PC-9 (cell line): ENCODE measurements around the gene SLC6A9. TPM values are rescaled to one million over a fixed set of nuclear protein-coding genes. Genes with fewer than 3 reads are reported as not detected.

ENCODE experiments used
- BruUV-seq: library from RNA; stranded (reverse); fragments of 400-500 nt; replicated peaks from 2 replicates; lab custom pipeline; 2021; lab: Mats Ljungman, UMichigan
- CTCF ChIA-PET: fragments of 300-600 bp; sonication (Branson Sonifier 250); formaldehyde crosslinking; loops from one replicate; lab custom pipeline; 2022; ENCODE audit warnings: antibody characterized with exemption; lab: Charles Lee
- POLR2A ChIA-PET: fragments of 300-600 bp; sonication (Branson Sonifier 250); formaldehyde crosslinking; loops from one replicate; lab custom pipeline; 2022; ENCODE audit warnings: antibody characterized with exemption; ENCODE audit not compliant: unreplicated experiment; lab: Charles Lee
- DNase-seq, 2 experiments: peaks; one replicate each; pipeline versions ENCODE4 v3.0.0 to v3.0.0-alpha.2; 2015 to 2022; ENCODE audit warnings: mixed read lengths in 1 of 2
- H2AFZ ChIP-seq: fragments of 200-600 bp; sonication (generic); 2 replicates; pipeline ENCODE4 v1.8.1; 2017; ENCODE audit warnings: antibody characterized with exemption
- H3F3A ChIP-seq: fragments of 200-600 bp; sonication (generic); 2 replicates; pipeline ENCODE4 v1.8.1; 2017; ENCODE audit warnings: antibody characterized with exemption, mild to moderate bottlenecking, low read depth; ENCODE audit not compliant: insufficient read depth
- H3K27ac ChIP-seq: fragments of 200-600 bp; sonication (generic); 2 replicates; pipeline ENCODE4 v1.6.1; 2016; ENCODE audit warnings: mixed run types
- H3K27me3 ChIP-seq: fragments of 200-600 bp; sonication (generic); 2 replicates; pipeline ENCODE4 v1.6.1; 2016; ENCODE audit warnings: low read depth, mixed run types; ENCODE audit not compliant: insufficient read depth
- H3K36me3 ChIP-seq: fragments of 200-600 bp; sonication (generic); 2 replicates; pipeline ENCODE4 v1.6.1; 2016; ENCODE audit warnings: low read depth, mixed run types
- H3K4me1 ChIP-seq: fragments of 200-600 bp; sonication (generic); replicated peaks from 2 replicates; pipeline ENCODE4 v1.6.1; 2016; ENCODE audit warnings: mixed run types; ENCODE audit not compliant: insufficient read depth
- H3K4me2 ChIP-seq: fragments of 200-600 bp; sonication (generic); 2 replicates; pipeline ENCODE4 v1.6.1; 2017; ENCODE audit warnings: mixed run types
- H3K4me3 ChIP-seq: fragments of 200-600 bp; sonication (generic); 2 replicates; pipeline ENCODE4 v1.6.1; 2016; ENCODE audit warnings: mixed run types
- H3K79me2 ChIP-seq: fragments of 200-600 bp; sonication (generic); 2 replicates; pipeline ENCODE4 v1.6.1; 2017; ENCODE audit warnings: low read depth, mixed run types
- H3K9me2 ChIP-seq: fragments of 200-600 bp; sonication (generic); 2 replicates; pipeline ENCODE4 v1.8.1; 2017; ENCODE audit warnings: mild to moderate bottlenecking; ENCODE audit not compliant: insufficient read depth
- H3K9me3 ChIP-seq: fragments of 200-600 bp; sonication (generic); 2 replicates; pipeline ENCODE4 v1.8.1; 2016; ENCODE audit warnings: low read depth; ENCODE audit not compliant: insufficient read depth
- H4K20me1 ChIP-seq: fragments of 200-600 bp; sonication (generic); 2 replicates; pipeline ENCODE4 v1.8.1; 2017; ENCODE audit not compliant: insufficient read depth
- CTCF ChIP-seq: fragments of 200-600 bp; sonication (generic); conservative IDR thresholded peaks from 2 replicates; pipeline ENCODE4 v1.6.1; 2017; ENCODE audit warnings: mixed run types, antibody characterized with exemption, mild to moderate bottlenecking, moderate library complexity
- EZH2 ChIP-seq: fragments of 200-600 bp; sonication (generic); IDR thresholded peaks from 2 replicates; pipeline ENCODE4 v1.8.0; 2017; ENCODE audit warnings: antibody characterized with exemption, low read depth
- intact Hi-C: fragments of 100-400 bp; cut with micrococcal nuclease; formaldehyde crosslinking; loops from one replicate; pipeline ENCODE4 v1.10.0; 2022; ENCODE audit not compliant: unreplicated experiment
- total RNA-seq: library from RNA; stranded (reverse); gene quantifications from 2 replicates; pipeline ENCODE4 v1.2.3, GENCODE V29; 2021

Gene SLC6A9
- total RNA-seq, 1 experiment from 2014 or later: 70.1 TPM

GRCh38 chr1:44073528-44073927 is 42.3 kb upstream of the SLC6A9 start:
- ChIA-PET CTCF (no interaction called here), POLR2A (interaction anchor here (0.6 kb wide), 1 partner anchor 120 kb away, joined by 3 read pairs; no protein-coding TSS in a partner anchor)
- H3K4me1 ChIP-seq: peaks cover 6% of the 10 kb centered on the region
- no peak for TF ChIP-seq EZH2
- TF ChIP-seq CTCF: no peak
- no TSS peak for BruUV-seq
- no peaks in the 10 kb centered on the region for H3F3A ChIP-seq
- no peaks in the 10 kb centered on the region for H4K20me1 ChIP-seq
- no peak overlapping the region for H3K4me2 ChIP-seq
- H3K4me3 ChIP-seq: no peak overlapping the region
- H3K79me2 ChIP-seq: no peaks in the 10 kb centered on the region
- H3K27me3 ChIP-seq: no peaks in the 10 kb centered on the region
- no peaks in the 10 kb centered on the region for H3K9me2 ChIP-seq
- no peaks in the 10 kb centered on the region for H3K36me3 ChIP-seq
- intact Hi-C loops: no loop called here
- H2AFZ ChIP-seq: no peak overlapping the region
- H3K27ac ChIP-seq: no peak overlapping the region
- no peak for DNase-seq
- H3K9me3 ChIP-seq: no peaks in the 10 kb centered on the region

GRCh38 chr1:44072821-44073220 is 41.6 kb upstream of the SLC6A9 start:
- ChIA-PET POLR2A (interaction anchor here (0.5 kb wide), 1 partner anchor 321 kb away, joined by 5 read pairs; no protein-coding TSS in a partner anchor), CTCF (no interaction called here)

GRCh38 chr1:44072204-44072603 is 40.9 kb upstream of the SLC6A9 start:
- Histone ChIP-seq H4K20me1 (no peaks in the 10 kb centered on the region), H3K4me3 (no peak overlapping the region), H2AFZ (no peak overlapping the region), H3K4me2 (no peak overlapping the region), H3K27ac (no peak overlapping the region), H3K4me1 (peaks cover 19% of the 10 kb centered on the region), H3K9me3 (no peaks in the 10 kb centered on the region), H3K79me2 (no peaks in the 10 kb centered on the region), H3K36me3 (no peaks in the 10 kb centered on the region), H3F3A (no peaks in the 10 kb centered on the region; the same call in 1 of the 2 replicates), H3K9me2 (no peaks in the 10 kb centered on the region), H3K27me3 (no peaks in the 10 kb centered on the region)
- no TSS peak for BruUV-seq
- TF ChIP-seq CTCF: no peak
- no peak for TF ChIP-seq EZH2
- intact Hi-C loops: no loop called here
- peak in 1 of 2 experiments; percentile 40 for DNase-seq
- POLR2A ChIA-PET: interaction anchor here (0.5 kb wide), 1 partner anchor 320 kb away, joined by 5 read pairs; no protein-coding TSS in a partner anchor
- CTCF ChIA-PET: no interaction called here

More at GRCh38 chr1:44072821-44073220, 41.6 kb upstream of the SLC6A9 start:
- Histone ChIP-seq H3K36me3 (no peaks in the 10 kb centered on the region), H3K27me3 (no peaks in the 10 kb centered on the region), H2AFZ (no peak overlapping the region), H3K4me2 (no peak overlapping the region), H3K27ac (no peak overlapping the region), H3K9me2 (no peaks in the 10 kb centered on the region), H3K9me3 (no peaks in the 10 kb centered on the region), H3F3A (no peaks in the 10 kb centered on the region), H3K4me3 (no peak overlapping the region), H4K20me1 (no peaks in the 10 kb centered on the region), H3K4me1 (peaks cover 13% of the 10 kb centered on the region), H3K79me2 (no peaks in the 10 kb centered on the region)
- no TSS peak for BruUV-seq
- DNase-seq: no peak
- TF ChIP-seq EZH2: no peak
- no peak for TF ChIP-seq CTCF
- intact Hi-C loops: no loop called here
